ENCODE results near the gene OLIG3.

- no peak for TF ChIP-seq CTCF (conservative IDR thresholded peaks at IDR 0.05)
- TF ChIP-seq EZH2 (IDR thresholded peaks at IDR 0.05; ENCODE audit: low read depth): no peak
Measured at GRCh38 chr6:137480431-137480830, 13.8 kb downstream of the OLIG3 start.

Data from PC-9 (cell line).